Iris pigment epithelial cell (primary cell): ENCODE results near the gene CHCHD3.
A peak's percentile ranks its signal among the peaks of the same experiment; 100 is the strongest.

Experiments used
- DNase-seq: peaks from one replicate; pipeline ENCODE4 v3.0.0-alpha.2; 2011; ENCODE audit warnings: low read depth

Gene CHCHD3

DNA sequence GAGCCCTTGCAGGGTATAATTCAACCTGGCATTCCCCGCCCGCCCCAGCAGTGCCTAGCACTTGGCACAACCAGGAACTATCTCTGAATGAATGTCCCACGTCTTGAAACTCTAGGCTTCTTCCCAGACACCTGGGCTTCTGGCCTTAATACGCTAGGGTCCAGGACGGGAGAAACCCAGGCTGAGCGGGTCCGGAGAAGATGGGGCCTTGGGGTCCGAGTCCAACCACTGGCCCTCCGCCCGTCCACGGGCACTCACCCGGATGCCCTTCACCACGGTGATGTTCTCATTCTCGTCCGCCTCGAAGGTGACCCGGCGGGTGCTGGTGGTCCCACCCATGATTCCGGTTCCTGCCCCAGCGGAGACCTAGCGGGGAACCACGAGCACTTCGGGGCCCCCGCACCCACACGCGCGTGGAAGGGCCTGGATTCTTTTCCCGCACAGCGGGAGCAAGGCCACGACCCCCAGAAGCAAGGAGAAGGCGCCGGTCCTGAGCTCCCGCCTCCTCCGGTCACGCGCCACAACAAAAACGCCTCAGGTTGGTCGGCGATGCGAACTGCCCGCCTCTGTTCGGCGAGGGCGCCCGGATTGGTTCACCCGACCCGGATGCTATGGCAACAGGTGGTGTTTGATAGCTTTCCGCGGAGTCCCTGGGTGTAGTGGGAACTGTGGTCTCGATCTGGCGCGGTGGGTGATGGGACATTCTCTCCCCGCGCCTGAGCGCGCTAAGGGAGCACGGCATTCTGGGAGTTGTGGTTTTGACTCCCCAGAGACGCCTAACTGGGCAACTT lies at the start of gene CHCHD3:
Gene CHCHD3 (minus strand): TSS at position 492 of the 791 bp plus-strand sequence. CDS start 153 bp downstream, at position 339.
- DNase-seq = peak; percentile 99

DNA sequence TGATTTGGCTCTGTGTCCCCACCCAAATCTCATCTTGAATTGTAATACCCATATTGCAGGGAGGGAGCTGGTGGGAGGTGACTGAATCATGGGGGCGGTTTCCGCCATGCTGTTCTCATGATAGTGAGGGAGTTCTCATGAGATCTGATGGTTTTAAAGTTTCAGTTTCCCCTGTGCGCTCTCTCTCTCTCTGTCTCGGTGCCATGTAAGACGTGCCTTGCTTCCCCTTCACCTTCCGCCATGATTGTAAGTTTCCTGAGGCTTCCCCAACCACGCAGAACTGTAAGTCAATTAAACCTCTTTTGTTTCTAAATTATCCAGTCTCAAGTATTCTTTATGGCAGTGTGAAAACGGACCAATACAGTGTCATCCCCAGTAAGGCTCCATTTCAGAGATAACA lies 48.3 kb upstream of the CHCHD3 start:
- no peak for DNase-seq

DNA sequence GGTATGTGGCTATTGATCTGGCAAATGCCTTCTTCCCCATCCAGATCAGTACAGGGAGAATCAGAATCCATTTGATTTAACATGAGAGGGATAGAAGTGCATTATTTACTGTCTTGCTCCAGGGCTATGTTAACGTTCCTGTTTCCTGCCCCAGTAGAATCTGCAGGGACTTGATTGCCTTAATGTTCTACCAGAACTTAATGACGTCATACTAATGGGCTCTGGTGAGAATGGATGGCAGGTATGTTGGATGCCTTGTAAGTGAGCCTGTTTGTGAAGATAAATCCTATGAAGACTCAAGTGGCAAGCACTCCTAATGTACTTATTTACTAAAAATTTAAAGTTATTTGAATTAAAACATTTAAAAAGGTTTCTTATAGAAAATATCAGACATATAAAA lies 44.5 kb upstream of the CHCHD3 start:
- no peak for DNase-seq

DNA sequence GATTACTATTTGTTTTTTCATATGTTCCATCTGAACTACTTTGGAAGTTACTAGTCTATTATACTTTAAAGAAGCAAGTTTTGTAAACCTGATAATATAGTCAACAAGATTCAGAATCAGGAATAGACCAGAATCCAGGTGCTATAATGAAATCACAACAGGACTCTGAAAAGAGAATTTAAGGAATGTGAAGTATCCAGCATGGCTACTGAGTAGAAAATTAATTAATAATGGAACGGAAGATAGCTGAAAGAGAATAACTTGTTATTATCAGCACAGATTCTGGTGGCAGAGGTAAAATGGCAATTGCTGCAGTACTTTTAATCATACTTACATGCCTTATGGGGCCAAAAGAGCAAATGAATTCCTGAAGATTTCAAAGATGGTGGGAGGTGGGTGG lies 43.1 kb upstream of the CHCHD3 start:
- no peak for DNase-seq

DNA sequence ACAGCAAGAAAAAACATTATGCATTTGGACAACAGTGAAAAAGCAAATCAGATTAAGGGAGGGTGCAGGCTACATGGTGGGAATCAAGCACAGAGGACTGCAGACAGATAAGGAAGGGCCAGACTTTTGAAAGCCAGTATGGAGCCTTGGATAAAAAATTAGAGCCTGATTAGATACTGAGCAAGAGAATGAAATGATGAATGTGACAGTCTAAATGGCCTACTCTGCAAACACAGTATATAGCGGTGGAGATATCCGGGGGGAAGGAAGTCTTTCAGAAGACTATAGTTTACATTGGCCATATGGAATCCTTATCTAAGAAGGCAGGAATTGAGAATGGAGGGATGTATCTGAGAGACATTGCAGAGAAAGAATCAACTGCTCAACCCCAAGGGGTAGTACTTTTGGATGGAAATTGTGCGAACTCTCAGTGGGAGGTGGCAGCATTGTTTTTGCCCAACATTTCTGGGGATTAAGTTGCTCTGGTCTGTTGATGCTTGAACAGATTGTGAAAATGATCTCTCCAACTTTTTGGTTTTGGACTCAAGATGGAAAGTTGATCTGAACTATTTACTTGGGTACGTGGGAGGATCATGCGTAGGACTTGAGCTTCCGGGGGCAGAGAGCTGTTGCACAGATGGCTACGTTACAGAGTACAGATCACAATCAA lies 39.4 kb upstream of the CHCHD3 start:
- DNase-seq = no peak

DNA sequence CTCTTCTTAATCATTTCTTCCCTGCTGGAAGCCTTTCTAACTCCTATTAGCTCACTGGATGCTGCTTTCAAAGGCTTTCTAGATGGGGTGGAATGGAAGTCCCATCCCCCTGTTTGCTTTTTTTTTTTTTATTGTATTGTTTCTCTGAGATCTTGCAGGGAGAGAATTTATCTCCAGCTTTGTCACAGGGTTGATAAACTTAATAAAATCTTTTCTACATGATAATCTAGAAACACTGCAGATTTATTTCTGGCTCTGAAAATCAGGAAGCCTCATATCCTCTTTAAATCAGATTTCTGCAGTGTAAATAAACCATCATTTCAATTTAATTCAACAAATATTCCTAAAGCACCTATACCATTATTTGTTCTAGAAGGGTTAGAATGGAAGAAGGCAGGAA lies 37.2 kb upstream of the CHCHD3 start:
- DNase-seq = no peak

DNA sequence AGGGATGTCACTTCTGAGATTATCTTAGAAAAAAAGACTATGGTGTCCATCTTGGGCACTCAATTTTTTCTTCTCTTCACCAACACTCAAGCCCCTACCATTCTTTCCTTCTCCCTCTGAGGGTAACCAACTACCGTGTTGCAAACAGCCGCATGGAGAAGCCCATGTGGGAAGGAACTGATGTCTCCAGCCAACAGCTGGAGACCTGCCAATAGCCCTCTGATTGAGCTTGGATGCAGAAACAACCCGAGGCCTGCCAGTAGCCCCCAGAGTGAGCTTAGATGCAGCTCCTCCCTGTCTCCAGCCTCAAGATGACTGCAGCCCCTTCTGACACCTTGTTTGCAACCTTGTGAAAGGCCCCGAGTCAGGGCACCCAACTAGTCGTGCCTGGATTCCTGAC lies 36.4 kb upstream of the CHCHD3 start:
- no peak for DNase-seq

DNA sequence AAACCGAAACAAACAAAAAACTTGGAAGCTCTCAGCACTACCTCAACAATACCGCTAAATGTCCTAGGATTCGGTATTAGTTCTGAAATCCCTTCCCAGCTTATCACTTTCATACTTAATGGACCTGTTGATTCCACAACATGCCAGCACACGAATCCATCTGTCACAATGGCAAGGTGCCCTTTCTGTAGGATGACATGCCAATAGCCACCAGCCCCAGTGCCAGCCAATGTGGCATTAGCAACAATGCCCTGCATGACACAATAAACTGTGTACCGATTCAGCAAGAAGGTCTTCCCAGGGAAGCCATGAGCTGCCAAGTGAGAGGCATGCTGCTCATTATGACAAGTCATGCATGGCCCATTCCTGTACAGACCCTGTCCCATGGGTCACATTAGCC lies 35.6 kb upstream of the CHCHD3 start:
- no peak for DNase-seq

DNA sequence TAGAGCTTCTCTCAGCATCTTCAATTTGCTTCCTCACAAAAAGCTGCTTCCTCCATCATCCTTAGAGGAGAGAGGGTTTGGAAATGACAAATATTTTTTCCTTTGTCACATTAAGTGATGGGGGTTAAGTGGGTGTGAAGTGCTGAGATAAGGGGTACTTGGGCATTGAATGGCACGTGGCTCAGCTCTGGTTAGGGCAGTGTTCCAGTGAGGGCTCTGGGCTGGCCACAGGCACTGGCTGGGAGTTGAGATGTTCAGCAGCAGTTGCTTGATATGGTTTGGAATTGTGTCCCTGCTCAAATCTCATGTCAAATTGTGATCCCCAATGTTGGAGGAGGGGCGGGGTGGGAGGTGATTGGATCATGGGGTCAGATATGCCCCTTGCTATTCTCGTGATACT lies 33.7 kb upstream of the CHCHD3 start:
- DNase-seq = no peak

DNA sequence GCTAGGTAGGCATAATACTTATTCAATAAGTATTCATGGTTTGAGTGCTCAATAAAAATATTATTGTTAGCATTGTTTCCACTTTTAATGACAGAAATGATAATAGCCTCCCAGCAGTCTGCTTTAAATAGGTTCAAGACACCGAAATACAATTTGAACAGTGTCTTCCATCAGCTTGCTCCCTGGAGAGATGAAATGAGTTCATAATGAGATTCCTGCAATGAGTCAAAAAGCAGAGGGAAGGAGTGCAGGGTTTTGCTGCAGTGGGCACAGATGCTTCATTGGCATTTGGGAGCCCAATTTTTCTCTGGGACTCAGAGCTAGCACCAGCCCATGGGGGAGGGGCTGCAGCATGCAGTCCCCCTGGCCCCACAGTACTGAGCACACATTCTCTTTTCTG lies 32.6 kb upstream of the CHCHD3 start:
- no peak for DNase-seq

DNA sequence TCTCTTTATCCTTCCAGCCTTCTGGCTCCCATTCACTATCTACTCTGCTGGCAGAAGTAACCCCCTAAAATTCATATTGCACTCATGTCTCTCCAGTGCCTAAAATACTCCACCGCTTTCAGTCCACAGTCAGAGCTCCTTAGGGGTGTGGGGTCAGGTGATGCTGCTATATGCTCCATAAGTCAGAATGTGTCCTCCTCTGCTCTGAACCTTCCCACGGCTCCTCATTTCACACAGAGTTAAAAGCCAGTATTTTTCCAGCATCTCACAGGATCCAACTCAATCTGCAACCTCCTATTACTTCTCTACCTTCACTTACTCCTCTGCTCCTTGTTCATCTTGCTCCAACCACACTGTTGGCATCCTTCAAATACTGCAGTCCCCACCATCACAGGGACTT lies 31.1 kb upstream of the CHCHD3 start:
- DNase-seq = no peak

DNA sequence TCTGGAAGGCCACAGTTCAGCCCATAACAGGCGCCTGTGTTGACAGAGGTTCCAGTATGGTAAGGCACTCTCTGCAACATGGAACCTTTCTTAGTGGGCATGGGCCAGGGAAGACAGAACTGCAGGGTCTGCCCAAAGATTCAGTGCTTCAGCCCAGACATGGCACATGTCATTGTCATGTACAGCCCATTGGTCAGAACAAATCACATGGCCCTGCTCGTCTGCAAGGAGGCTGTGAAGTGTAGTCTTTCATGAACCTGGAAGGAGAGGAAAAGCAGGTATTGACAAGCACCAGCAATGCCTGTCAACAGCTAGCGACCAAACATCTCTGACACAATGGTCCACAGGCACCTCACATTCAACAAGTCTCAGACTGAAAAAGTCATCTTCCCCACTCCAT lies 30.4 kb upstream of the CHCHD3 start:
- DNase-seq = no peak

DNA sequence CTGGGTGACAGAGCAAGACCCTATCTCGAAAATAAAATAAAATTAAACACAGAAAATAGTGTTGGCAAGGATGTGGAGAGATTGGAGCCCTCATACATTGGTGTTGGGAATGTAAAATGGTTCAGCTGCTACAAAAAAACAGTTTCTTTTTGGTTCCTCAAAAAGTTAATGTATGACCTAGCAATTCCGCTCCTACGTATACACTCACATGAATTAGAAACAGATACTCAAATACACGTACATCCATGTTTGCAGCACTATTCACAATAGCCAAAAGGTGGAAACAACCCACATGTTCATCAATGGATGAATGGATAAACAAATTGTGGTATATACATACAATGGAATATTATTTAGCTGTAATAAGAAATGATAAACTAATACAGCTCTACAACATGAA lies 28.4 kb upstream of the CHCHD3 start:
- DNase-seq = no peak

DNA sequence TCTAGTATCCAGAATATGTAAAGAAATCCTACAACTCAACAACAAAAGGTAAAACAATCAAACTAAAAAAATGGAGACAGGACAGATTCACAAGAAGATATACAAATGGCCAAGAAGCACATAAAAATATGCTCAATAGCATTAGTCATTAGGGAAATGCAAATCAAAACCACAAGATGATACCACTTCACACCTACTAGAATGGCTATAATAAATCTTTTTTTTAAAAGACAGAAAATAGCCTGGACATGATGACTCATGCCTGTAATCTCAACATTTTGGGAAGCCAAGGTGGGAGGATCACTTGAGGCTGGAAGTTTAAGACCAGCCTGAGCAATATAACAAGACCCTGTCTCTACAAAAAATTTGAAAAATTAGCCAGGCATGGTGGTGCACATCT lies 27.9 kb upstream of the CHCHD3 start:
- DNase-seq = no peak

DNA sequence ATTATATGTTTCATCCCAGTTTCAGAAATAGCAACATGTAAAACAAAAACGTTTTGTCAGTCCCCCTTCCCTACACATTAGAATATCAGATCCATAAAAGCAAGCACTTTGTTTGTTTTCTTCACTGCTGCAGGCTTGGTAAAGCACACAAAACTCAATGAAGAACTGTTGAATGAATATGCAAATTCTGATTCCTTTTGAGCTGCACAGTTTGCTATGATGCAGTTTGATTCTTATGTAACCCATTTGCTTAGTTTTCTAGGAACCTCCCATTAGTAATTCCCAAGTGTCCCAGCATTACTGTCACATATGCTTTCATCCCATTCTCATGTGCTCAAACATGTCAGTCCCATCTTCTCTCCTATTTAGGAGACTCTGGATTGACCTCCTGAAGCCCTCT lies 26.1 kb upstream of the CHCHD3 start:
- no peak for DNase-seq

DNA sequence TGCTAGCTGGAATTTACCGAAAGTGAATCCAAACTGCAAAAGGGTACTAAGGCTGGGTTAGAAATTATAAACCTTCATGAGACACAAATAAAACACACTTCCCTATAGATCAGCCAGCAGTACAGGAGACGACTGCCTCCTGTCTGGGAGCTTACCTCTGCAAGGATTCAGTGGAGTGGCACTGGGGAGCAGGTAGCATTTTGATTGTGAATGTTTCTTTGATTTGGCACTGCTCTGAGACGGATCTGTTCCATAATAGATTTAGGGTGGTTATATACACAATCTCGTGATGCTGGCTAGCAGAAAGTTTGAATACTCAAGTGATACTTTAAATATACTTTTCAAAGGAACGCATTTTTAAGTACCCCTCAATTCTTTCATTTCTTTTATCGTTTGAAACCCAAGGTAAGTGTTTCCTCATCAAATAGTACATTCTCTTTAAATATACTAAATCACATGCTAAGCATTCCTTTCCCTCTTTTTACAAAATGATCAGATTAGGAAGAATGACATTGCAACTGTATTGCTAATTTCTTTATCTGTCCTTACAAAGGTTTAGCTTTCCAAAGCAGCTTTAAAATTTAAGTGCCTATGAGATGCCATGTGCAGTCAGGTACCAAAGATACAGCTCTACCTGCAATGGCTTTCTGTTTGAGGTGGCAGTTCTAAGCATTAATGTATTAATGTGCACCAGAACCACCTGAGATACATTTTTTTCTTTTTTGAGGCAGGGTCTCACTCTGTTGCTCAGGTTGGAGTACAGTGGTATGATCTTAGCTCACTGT lies 20.6 kb upstream of the CHCHD3 start:
- no peak for DNase-seq

DNA sequence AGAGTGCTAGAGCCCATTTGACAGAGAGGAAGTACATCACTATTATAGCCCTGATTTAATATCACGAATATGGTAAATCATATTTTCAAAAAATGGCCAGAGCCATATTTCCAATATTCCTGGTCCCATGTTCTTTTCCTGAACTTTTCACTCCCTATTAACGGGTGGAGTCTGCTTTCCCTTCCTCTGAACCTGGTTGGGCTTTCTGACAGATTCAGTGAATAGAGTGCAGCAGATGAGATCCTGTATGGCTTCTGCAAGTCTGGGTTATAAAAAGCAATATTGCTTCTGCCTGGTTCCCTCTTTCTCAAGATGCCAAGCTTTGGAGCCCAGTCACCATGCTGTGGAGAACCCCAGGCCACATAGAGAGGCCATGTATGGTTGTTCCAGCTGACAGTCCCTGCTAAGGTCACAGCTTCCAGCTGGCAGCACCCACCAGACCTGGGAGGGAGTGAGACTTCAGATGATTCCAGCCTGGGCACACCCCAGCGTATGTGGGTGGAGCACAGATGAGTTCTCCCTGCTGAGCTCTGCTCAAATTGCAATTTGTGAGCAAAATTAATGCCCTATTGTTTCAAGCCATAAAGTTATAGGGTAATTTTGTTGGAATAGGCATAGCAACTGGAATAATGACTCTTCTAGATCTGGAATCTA lies 17.9 kb upstream of the CHCHD3 start:
- no peak for DNase-seq

DNA sequence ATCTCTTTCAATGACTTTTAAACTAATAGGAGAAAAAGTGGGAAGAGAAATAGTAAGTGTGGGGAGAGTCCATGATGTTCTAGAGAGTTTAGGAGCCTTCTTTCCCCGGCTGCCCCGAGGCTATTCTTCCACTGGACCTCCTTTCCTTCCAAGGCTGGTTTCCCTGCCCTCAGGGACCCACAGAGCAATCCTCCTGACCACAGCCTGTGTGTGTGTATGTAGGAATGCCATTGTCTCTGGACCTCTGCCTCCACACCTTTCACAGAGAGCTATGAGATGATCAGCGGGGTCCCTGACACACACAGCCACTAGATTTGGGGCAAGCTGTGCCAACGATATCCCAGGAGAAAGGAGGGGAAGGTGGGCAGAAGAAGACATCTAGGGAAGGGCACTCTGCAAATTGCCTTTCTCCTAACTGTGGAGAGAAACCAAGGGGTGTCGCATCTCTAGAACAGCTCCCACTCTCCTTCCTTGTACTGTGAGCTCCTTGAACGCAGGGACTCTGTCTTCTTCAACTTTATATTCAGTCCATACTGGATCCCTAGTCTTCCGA lies 13.3 kb upstream of the CHCHD3 start:
- DNase-seq = no peak

DNA sequence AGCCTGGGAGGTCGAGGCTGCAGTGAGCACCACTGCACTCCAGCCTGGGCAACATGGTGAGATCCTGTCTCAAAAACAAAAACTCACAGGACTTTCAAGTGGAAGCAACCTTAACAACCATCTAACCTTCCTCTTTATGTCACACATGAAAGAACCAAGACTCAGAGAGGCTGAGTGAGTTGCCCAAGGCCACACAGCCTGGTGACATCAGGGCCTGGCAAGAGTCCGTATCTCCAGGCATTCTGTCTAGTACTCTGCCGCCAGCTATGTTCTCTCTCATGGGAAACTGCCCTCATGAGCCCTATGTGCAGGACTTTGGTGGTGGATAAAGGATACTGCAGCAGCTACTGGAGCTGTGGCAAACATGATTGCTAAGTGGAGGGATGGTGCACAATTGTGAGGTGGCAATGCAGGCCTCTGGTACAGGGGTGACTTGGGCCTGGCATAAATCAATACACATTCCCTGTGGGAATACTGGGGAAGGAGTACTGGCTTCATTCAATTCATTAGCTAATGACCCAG lies 10.1 kb upstream of the CHCHD3 start:
- no peak for DNase-seq

DNA sequence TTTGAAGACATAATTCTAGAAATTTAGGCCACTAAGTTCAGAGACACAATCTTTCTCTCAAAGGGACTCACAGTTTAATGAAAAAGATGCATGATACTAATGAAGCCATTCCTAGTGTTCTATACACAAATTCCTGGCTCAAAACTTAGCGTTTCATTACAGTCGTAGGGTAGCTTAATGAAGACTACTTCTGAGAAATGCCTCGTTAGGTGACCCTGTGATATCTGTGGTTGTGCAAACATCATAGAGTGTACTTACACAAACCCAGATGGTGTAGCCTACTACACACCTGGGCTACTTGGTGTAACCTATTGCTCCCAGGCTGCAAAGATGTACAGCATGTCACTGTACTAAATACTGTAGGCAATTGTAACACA lies 488 bp upstream of the CHCHD3 start:
- DNase-seq = no peak

DNA sequence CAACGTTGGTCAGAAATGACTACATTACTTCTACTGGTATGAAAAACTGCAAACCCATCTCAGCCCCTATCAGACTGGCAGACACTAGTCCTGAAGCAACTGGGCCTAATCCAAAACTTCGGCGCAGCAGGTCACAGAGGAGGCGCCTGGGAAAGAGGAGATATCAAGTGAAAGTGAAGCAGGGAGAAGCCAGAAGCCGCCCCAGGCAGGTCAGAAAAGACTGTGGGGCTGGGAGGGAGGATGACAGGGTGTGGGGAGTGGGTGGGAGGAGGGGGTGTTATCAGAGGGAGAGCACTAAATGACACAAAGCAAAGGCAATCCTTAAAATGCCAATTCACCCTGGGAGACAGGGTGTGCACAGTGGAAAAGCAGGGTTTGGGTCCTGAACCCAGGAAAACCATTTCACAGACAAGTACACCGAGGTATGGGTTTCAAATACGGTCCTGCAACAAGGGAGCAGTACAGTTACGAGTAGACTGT lies 731 bp downstream of the CHCHD3 start:
- peak; percentile 28 for DNase-seq

DNA sequence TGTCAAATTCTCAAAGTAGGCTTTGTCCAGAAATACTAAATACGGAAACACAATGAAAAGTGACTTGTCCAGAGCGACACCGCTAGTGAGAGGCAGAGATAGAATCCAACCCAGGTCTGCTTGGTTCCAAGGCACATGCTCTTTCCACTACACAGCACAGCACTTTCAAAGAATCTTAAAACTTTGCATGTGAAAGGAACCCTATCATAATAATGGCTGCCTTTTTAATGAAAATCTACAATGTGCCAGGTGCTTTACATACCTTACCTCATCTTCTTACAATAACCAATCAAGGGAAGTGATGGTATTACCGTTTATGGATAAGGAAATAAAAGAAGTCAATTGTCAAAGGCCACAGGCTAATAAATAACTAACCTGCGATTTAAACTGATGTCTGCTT lies 2.6 kb downstream of the CHCHD3 start:
- DNase-seq = no peak
